ENCODE data around the gene RNF224. TPM values are rescaled to one million over a fixed set of nuclear protein-coding genes. Genes with fewer than 3 reads are reported as not detected.

Gene RNF224
- total RNA-seq, 2 experiments from 2014 or later = 0.14 TPM; not detected in 1

DNA sequence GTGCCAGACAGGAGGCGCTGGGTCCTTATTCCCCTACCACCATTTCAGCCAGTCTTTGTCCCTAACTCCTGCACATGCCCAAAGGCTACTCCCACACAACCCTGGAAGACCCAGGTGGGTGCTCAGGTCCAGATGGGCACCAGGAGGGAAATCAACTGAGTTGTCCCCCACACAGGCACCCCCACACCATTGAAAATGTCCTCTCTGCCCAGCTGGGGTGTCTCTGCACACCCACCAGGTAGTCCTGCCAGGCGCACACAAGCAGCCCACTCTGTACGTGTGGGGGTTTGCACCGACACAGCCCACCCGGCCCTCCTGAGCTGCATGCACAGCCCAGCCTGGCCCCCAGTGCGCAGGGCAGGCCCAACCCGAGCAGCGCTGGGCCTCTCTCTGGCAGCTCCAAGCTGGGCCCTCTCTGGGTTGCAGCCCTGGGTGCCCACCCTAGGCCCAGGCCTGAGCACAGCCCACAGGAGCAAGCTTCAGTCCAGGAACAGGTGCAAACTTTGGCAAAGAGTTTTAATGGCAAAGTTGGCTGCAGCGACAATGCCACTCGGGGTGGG lies 7.5 kb upstream of the RNF224 start:
- POLR2A ChIA-PET = interaction anchor here (1.0 to 1.1 kb wide), 2 partner anchors 16 to 134 kb away, joined by 3 to 4 read pairs; no protein-coding TSS in a partner anchor
- Mint-ChIP-seq H3K36me3 (ENCODE audit: low read depth) (no peaks in the 10 kb centered on the region), H3K27ac (no peak overlapping the region), H3K4me1 (ENCODE audit: low read depth) (peaks cover 13% of the 10 kb centered on the region), H3K9me3 (no peaks in the 10 kb centered on the region), H3K27me3 (no peaks in the 10 kb centered on the region), H3K4me3 (no peak overlapping the region)
- intact Hi-C loops (cut with DNase I, micrococcal nuclease) = loop anchor here in 1 of 2 experiments (5.0 kb wide), 1 partner anchor 433 kb away; no protein-coding TSS in a partner anchor
- Histone ChIP-seq H3K36me3 (ENCODE audit: insufficient read depth, low read length) (peaks cover 2% of the 10 kb centered on the region), H3K9me3 (ENCODE audit: control insufficient read depth in 1 of 2, insufficient read depth in 1 of 2, low read length in 2 of 2) (no peaks in the 10 kb centered on the region), H3K4me1 (ENCODE audit: insufficient read depth, low read length) (peaks cover 25% of the 10 kb centered on the region), H3K27ac (ENCODE audit: low read depth in 1 of 2, low read length in 2 of 2) (no peak overlapping the region), H3K27me3 (ENCODE audit: control insufficient read depth in 1 of 2, insufficient read depth in 2 of 2, low read length in 2 of 2) (no peaks in the 10 kb centered on the region), H3K4me3 (ENCODE audit: low read length) (no peak overlapping the region)
- CTCF ChIA-PET = no interaction called here
- no peak for TF ChIP-seq CTCF (IDR thresholded peaks at IDR 0.05)
- ATAC-seq (ENCODE audit: poor library complexity) = no peak
- DNase-seq = no peak

DNA sequence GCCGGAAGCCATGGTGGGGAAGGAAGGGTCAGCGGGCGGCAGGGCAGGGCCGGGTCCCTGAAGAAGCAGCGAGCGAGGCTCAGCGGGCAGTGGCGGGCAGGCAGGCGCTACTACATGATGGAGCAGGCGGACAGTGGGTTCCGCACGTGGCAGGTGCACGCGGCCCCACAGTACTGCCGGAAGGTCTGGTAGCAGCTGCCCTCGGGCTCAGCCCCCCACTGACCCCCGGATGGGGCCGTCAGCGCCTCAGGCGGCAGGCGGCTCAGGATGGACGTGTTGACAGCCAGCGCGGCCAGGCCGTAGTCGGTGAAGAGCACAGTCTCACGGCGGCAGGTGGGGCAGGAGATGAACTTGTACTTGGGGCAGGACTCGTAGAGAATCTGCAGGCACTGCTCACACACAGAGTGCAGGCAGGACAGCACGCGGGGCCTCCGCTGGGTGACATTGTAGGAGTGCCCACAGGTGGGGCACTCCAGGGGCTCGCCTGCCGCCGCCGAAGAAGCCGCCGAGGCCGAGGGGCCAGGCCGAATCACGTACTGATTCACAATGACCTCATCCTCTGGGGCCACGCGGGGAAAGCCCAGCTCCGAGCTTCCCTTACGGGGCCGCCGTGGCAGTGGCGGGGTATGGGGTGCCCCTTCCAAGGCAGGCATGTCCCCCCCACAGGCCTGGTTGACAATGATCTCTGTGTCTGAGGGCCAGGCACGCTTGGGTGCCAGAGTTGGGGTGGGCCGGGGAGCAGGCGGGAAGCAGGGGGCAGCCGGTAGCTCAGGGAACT lies 6.8 kb upstream of the RNF224 start:
- POLR2A ChIA-PET = interaction anchor here (1.0 kb wide), 1 partner anchor 16 kb away, joined by 4 read pairs; no protein-coding TSS in a partner anchor

DNA sequence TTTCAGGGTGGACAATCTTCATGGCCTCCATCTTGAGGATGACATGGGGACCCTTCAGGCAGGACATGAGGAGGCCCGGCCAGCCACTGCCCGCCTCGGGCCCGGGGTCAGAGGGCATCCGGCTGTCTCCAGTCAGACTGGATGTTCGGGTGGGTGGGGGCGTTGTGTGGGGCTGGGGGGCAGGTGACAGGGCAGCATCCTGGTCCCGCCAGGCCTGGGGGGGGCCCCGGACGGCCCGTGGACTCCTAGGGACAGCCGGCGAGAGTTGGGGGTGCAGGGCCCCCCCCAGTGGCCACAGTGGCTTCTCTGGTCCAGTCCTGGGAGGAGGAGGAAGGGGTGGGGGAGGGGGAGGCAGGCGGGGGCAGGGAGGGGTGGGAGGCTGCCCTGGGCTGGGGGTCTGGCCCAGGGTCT lies 6.2 kb upstream of the RNF224 start:
- H3K9me3 ChIP-seq (ENCODE audit: control insufficient read depth in 1 of 2, insufficient read depth in 1 of 2, low read length in 2 of 2) = no peaks in the 10 kb centered on the region
- Mint-ChIP-seq H3K9me3 (no peaks in the 10 kb centered on the region), H3K27me3 (no peaks in the 10 kb centered on the region), H3K4me1 (ENCODE audit: low read depth) (peaks cover 13% of the 10 kb centered on the region), H3K36me3 (ENCODE audit: low read depth) (no peaks in the 10 kb centered on the region), H3K4me3 (peak overlapping the region; percentile 65), H3K27ac (no peak overlapping the region)
- H3K27me3 ChIP-seq (ENCODE audit: control insufficient read depth in 1 of 2, insufficient read depth in 2 of 2, low read length in 2 of 2) = no peaks in the 10 kb centered on the region
- intact Hi-C loops (cut with DNase I, micrococcal nuclease) = loop anchor here in 1 of 2 experiments (5.0 kb wide), 1 partner anchor 434 kb away; no protein-coding TSS in a partner anchor
- POLR2A ChIA-PET = interaction anchor here (3.9 kb wide), 1 partner anchor 16 kb away, joined by 22 read pairs; the partner anchor contains the start of genes NDOR1 and TMEM203
- H3K4me3 ChIP-seq (ENCODE audit: low read length) = no peak overlapping the region
- ATAC-seq (ENCODE audit: poor library complexity) (no peak), DNase-seq (no peak)
- CTCF ChIA-PET = no interaction called here
- no peaks in the 10 kb centered on the region for H3K36me3 ChIP-seq (ENCODE audit: insufficient read depth, low read length)
- H3K27ac ChIP-seq (ENCODE audit: low read depth in 1 of 2, low read length in 2 of 2) = no peak overlapping the region
- no peak for TF ChIP-seq CTCF (IDR thresholded peaks at IDR 0.05)
- H3K4me1 ChIP-seq (ENCODE audit: insufficient read depth, low read length) = peaks cover 29% of the 10 kb centered on the region

More for the DNA sequence above, 6.8 kb upstream of the RNF224 start:
- CTCF ChIA-PET = no interaction called here
- Histone ChIP-seq H3K4me3 (ENCODE audit: low read length) (no peak overlapping the region), H3K36me3 (ENCODE audit: insufficient read depth, low read length) (peaks cover under 1% of the 10 kb centered on the region), H3K27ac (ENCODE audit: low read depth in 1 of 2, low read length in 2 of 2) (no peak overlapping the region), H3K27me3 (ENCODE audit: control insufficient read depth in 1 of 2, insufficient read depth in 2 of 2, low read length in 2 of 2) (no peaks in the 10 kb centered on the region), H3K4me1 (ENCODE audit: insufficient read depth, low read length) (peaks cover 29% of the 10 kb centered on the region), H3K9me3 (ENCODE audit: control insufficient read depth in 1 of 2, insufficient read depth in 1 of 2, low read length in 2 of 2) (no peaks in the 10 kb centered on the region)
- no peak for DNase-seq
- Mint-ChIP-seq H3K9me3 (no peaks in the 10 kb centered on the region), H3K4me1 (ENCODE audit: low read depth) (peaks cover 13% of the 10 kb centered on the region), H3K27ac (no peak overlapping the region), H3K4me3 (peak overlapping the region; percentile 65), H3K27me3 (no peaks in the 10 kb centered on the region), H3K36me3 (ENCODE audit: low read depth) (no peaks in the 10 kb centered on the region)
- ATAC-seq (ENCODE audit: poor library complexity) = no peak
- no peak for TF ChIP-seq CTCF (IDR thresholded peaks at IDR 0.05)
- intact Hi-C loops (cut with DNase I, micrococcal nuclease) = loop anchor here in 1 of 2 experiments (5.0 kb wide), 1 partner anchor 433 kb away; no protein-coding TSS in a partner anchor
